Heart left ventricle (tissue), 13 donors: ENCODE measurements around the gene TGM2.

Experiments
- POLR2A ChIP-seq, 2 donors: fragments of 450-650 bp; IDR thresholded peaks; one replicate each; pipeline ENCODE4 v1.6.1; 2017; ENCODE audit warnings: antibody characterized with exemption in 2 of 2, mild to moderate bottlenecking in 2 of 2, moderate library complexity in 2 of 2
- TF ChIP-seq, protein P1 (sequence below), 12 donors: fragments of 200-600 bp; sonication (generic) in 4 of 12; IDR thresholded peaks; one replicate each; pipeline versions ENCODE4 v1.5.0 to v1.8.0; 2018 to 2022; ENCODE audit warnings: antibody characterized with exemption in 12 of 12, mild to moderate bottlenecking in 5 of 12
- donor health status: ischemic (EF 13 %, LVEDD 7.1; RV severe dilation, severe dysfunction).
- donor health status: DM: no; HTN: yes; CAD: no.
- donor health status: DM: no; HTN: no; CAD: no.
- donor health status: ischemic (EF 25% LVEDD 6.9; RV normal size, moderate dysfunction).
- donor health status: ischemic (EF 25% LVEDD 5.7; RV mildly dilated, moderate dysfunction).
- donor health status: ischemic (EF 35%, LVEDD 5.7; RV mildly dilated, moderate dysfunction).
- donor health status: nonischemic (EF 11% LVEDD 7.7; RV severe dilation, severe dysfunction).
- donor health status: DM: yes; HTN: yes; CAD: no.
- donor health status: PGD.
- donor health status: ischemic (EF 29% LVEDD 5.4; RV normal size, mild dysfunction).
- donor health status: nonischemic (EF 23%, LVEDD 6.1; RV moderate dilation, normal function).

GRCh38 chr20:38213607-38213940 lies 48.5 kb upstream of the TGM2 start:
- TF ChIP-seq, protein P1, sequence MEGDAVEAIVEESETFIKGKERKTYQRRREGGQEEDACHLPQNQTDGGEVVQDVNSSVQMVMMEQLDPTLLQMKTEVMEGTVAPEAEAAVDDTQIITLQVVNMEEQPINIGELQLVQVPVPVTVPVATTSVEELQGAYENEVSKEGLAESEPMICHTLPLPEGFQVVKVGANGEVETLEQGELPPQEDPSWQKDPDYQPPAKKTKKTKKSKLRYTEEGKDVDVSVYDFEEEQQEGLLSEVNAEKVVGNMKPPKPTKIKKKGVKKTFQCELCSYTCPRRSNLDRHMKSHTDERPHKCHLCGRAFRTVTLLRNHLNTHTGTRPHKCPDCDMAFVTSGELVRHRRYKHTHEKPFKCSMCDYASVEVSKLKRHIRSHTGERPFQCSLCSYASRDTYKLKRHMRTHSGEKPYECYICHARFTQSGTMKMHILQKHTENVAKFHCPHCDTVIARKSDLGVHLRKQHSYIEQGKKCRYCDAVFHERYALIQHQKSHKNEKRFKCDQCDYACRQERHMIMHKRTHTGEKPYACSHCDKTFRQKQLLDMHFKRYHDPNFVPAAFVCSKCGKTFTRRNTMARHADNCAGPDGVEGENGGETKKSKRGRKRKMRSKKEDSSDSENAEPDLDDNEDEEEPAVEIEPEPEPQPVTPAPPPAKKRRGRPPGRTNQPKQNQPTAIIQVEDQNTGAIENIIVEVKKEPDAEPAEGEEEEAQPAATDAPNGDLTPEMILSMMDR (IDR thresholded peaks at IDR 0.05), result no peak
- TF ChIP-seq POLR2A (IDR thresholded peaks at IDR 0.05), result no peak
